WTC11 (cell line): Measurements from ENCODE around the gene ARHGAP18. TPM values are rescaled to one million over a fixed set of nuclear protein-coding genes. Genes with fewer than 3 reads are reported as not detected.

Experiments used
- ATAC-seq: fragments of 200-7000 bp; cut with Tn5 transposase; 2 replicates; pipeline ENCODE4 v1.10.0; 2021; ENCODE audit warnings: mild to moderate bottlenecking, moderate library complexity
- CTCF ChIA-PET: fragments of 300-600 bp; sonication (Branson Sonifier 250); formaldehyde crosslinking; loops from one replicate; lab custom pipeline; 2021; ENCODE audit warnings: antibody characterized with exemption; lab: Charles Lee
- POLR2A ChIA-PET: fragments of 350-600 bp; sonication (Branson Sonifier 250); formaldehyde crosslinking; loops from one replicate; lab custom pipeline; 2021; ENCODE audit warnings: antibody characterized with exemption; lab: Charles Lee
- DNase-seq: peaks from one replicate; pipeline ENCODE4 v3.0.0; 2021; ENCODE audit warnings: low spot score
- H3K27ac Mint-ChIP-seq: 2 replicates; pipeline ENCODE4 v1.8.0; 2021; ENCODE audit warnings: mixed read lengths
- H3K27me3 Mint-ChIP-seq: 2 replicates; pipeline ENCODE4 v1.8.0; 2021; ENCODE audit warnings: low read depth, mild to moderate bottlenecking, moderate library complexity, mixed read lengths
- H3K36me3 Mint-ChIP-seq: 2 replicates; pipeline ENCODE4 v1.8.0; 2021; ENCODE audit warnings: mixed read lengths
- H3K4me1 Mint-ChIP-seq: 2 replicates; pipeline ENCODE4 v1.8.0; 2022; ENCODE audit warnings: mixed read lengths
- H3K4me3 Mint-ChIP-seq: 2 replicates; pipeline ENCODE4 v1.8.0; 2021; ENCODE audit warnings: mild to moderate bottlenecking, moderate library complexity, mixed read lengths
- H3K9me3 Mint-ChIP-seq: 2 replicates; pipeline ENCODE4 v1.8.0; 2021; ENCODE audit warnings: mixed read lengths
- AR ChIP-seq: fragments of 250-450 bp; sonication (Bioruptor Pico); IDR thresholded peaks from 2 replicates; pipeline ENCODE4 v1.9.0; 2021; ENCODE audit warnings: mild to moderate bottlenecking
- ATF6 ChIP-seq: sonication (generic); formaldehyde crosslinking; IDR thresholded peaks from 2 replicates; pipeline ENCODE4 v1.8.1; 2023; ENCODE audit warnings: mild to moderate bottlenecking, missing genetic modification reagents
- CREB1 ChIP-seq: sonication (generic); formaldehyde crosslinking; IDR thresholded peaks from 2 replicates; pipeline ENCODE4 v1.8.0; 2023; ENCODE audit warnings: mild to moderate bottlenecking, missing genetic modification reagents
- CREM ChIP-seq: sonication (generic); formaldehyde crosslinking; IDR thresholded peaks from 2 replicates; pipeline ENCODE4 v1.8.1; 2022; ENCODE audit warnings: mild to moderate bottlenecking, missing genetic modification reagents, moderate library complexity
- ERG ChIP-seq: fragments of 250-450 bp; sonication (Bioruptor Pico); IDR thresholded peaks from 2 replicates; pipeline ENCODE4 v1.8.0; 2021; ENCODE audit warnings: mild to moderate bottlenecking
- ESRRA ChIP-seq: sonication (generic); formaldehyde crosslinking; IDR thresholded peaks from 2 replicates; pipeline ENCODE4 v1.8.1; 2022; ENCODE audit warnings: mild to moderate bottlenecking, missing genetic modification reagents, borderline replicate concordance
- ETV6 ChIP-seq: sonication (generic); formaldehyde crosslinking; IDR thresholded peaks from 2 replicates; pipeline ENCODE4 v1.8.1; 2022; ENCODE audit warnings: mild to moderate bottlenecking, missing genetic modification reagents
- FOXJ3 ChIP-seq: sonication (generic); formaldehyde crosslinking; IDR thresholded peaks from 2 replicates; pipeline ENCODE4 v1.9.0; 2021; ENCODE audit warnings: missing genetic modification reagents, mild to moderate bottlenecking, borderline replicate concordance
- FOXP1 ChIP-seq: sonication (generic); formaldehyde crosslinking; IDR thresholded peaks from 2 replicates; pipeline ENCODE4 v1.8.0; 2022; ENCODE audit warnings: missing genetic modification reagents, mild to moderate bottlenecking, moderate library complexity, borderline replicate concordance
- KAT7 ChIP-seq: sonication (generic); formaldehyde crosslinking; IDR thresholded peaks from 2 replicates; pipeline ENCODE4 v1.8.1; 2023; ENCODE audit warnings: missing genetic modification reagents, mild to moderate bottlenecking, borderline replicate concordance
- NFATC4 ChIP-seq: fragments of 250-450 bp; sonication (Bioruptor Pico); IDR thresholded peaks from 2 replicates; pipeline ENCODE4 v1.9.0; 2021; ENCODE audit warnings: mild to moderate bottlenecking
- NR1H2 ChIP-seq: sonication (generic); formaldehyde crosslinking; IDR thresholded peaks from 2 replicates; pipeline ENCODE4 v1.9.0; 2021; ENCODE audit warnings: mild to moderate bottlenecking, moderate library complexity, missing genetic modification reagents
- PRDM15 ChIP-seq: sonication (generic); formaldehyde crosslinking; IDR thresholded peaks from 2 replicates; pipeline ENCODE4 v1.8.0; 2022; ENCODE audit warnings: missing genetic modification reagents
- RORB ChIP-seq: fragments of 250-450 bp; sonication (Bioruptor Pico); IDR thresholded peaks from 2 replicates; pipeline ENCODE4 v1.9.0; 2021; ENCODE audit warnings: mild to moderate bottlenecking
- SMAD3 ChIP-seq: sonication (generic); formaldehyde crosslinking; IDR thresholded peaks from 2 replicates; pipeline ENCODE4 v1.8.0; 2022; ENCODE audit warnings: missing genetic modification reagents, mild to moderate bottlenecking, borderline replicate concordance
- TEAD4 ChIP-seq: sonication (generic); formaldehyde crosslinking; IDR thresholded peaks from 2 replicates; pipeline ENCODE4 v1.8.0; 2022; ENCODE audit warnings: mild to moderate bottlenecking, missing genetic modification reagents
- ZNF138 ChIP-seq: sonication (generic); formaldehyde crosslinking; conservative IDR thresholded peaks from 2 replicates; pipeline ENCODE4 v1.8.1; 2022; ENCODE audit warnings: mild to moderate bottlenecking, moderate library complexity, missing genetic modification reagents
- total RNA-seq: library from RNA; stranded (reverse); gene quantifications from 3 replicates; pipeline ENCODE4 v1.2.3, GENCODE V29; 2021
- TF ChIP-seq, protein P1 (sequence below): sonication (generic); formaldehyde crosslinking; IDR thresholded peaks from 2 replicates; pipeline ENCODE4 v1.8.1; 2023; ENCODE audit warnings: mild to moderate bottlenecking, moderate library complexity, missing genetic modification reagents
- TF ChIP-seq, protein P2 (sequence below): sonication (generic); formaldehyde crosslinking; IDR thresholded peaks from 2 replicates; pipeline ENCODE4 v1.8.1; 2022; ENCODE audit warnings: missing genetic modification reagents, borderline replicate concordance

Gene ARHGAP18
- total RNA-seq, 1 experiment from 2014 or later, result 4.6 TPM

DNA sequence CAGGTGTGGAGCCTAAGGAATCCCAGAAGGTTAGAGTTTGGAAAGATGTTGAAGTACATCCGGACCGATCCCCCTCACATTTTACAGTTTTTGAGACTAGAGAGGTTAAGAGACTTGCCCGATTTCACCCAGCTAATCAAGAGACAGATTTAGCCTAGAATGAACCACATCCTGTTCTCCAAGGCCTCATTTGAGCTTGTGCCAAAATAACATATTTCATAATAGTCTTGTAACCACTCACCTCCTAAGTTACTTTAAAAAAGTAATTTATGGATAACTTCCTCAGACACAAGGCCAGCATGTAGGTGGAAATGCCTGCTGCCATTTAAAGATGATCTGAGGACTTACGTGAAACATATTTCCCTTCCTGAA, 39.8 kb upstream of the ARHGAP18 start:
- H3K4me1 Mint-ChIP-seq, result peaks cover 6% of the 10 kb centered on the region
- no peaks in the 10 kb centered on the region for H3K9me3 Mint-ChIP-seq
- ATAC-seq (no peak), DNase-seq (no peak)
- CTCF ChIA-PET, result interaction anchor here (1.0 kb wide), 1 partner anchor 271 kb away, joined by 3 read pairs; no protein-coding TSS in a partner anchor
- H3K4me3 Mint-ChIP-seq, result no peak overlapping the region
- no peak overlapping the region for H3K27ac Mint-ChIP-seq
- TF ChIP-seq KAT7 (CRISPR knock-in tag) (no peak), SMAD3 (CRISPR knock-in tag) (no peak), CREB1 (CRISPR knock-in tag) (no peak), ERG (CRISPR knock-in tag) (no peak), NFATC4 (CRISPR knock-in tag) (no peak), CREM (CRISPR knock-in tag) (no peak), PRDM15 (no peak), FOXJ3 (CRISPR knock-in tag) (no peak), ESRRA (CRISPR knock-in tag) (no peak), ATF6 (CRISPR knock-in tag) (no peak), ZNF138 (no peak), FOXP1 (no peak), NR1H2 (CRISPR knock-in tag) (no peak), RORB (CRISPR knock-in tag) (no peak), TEAD4 (no peak), ETV6 (CRISPR knock-in tag) (no peak), AR (no peak)
- TF ChIP-seq, protein P1, sequence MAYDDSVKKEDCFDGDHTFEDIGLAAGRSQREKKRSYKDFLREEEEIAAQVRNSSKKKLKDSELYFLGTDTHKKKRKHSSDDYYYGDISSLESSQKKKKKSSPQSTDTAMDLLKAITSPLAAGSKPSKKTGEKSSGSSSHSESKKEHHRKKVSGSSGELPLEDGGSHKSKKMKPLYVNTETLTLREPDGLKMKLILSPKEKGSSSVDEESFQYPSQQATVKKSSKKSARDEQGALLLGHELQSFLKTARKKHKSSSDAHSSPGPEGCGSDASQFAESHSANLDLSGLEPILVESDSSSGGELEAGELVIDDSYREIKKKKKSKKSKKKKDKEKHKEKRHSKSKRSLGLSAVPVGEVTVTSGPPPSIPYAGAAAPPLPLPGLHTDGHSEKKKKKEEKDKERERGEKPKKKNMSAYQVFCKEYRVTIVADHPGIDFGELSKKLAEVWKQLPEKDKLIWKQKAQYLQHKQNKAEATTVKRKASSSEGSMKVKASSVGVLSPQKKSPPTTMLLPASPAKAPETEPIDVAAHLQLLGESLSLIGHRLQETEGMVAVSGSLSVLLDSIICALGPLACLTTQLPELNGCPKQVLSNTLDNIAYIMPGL (CRISPR knock-in tag), result no peak
- TF ChIP-seq, protein P2, sequence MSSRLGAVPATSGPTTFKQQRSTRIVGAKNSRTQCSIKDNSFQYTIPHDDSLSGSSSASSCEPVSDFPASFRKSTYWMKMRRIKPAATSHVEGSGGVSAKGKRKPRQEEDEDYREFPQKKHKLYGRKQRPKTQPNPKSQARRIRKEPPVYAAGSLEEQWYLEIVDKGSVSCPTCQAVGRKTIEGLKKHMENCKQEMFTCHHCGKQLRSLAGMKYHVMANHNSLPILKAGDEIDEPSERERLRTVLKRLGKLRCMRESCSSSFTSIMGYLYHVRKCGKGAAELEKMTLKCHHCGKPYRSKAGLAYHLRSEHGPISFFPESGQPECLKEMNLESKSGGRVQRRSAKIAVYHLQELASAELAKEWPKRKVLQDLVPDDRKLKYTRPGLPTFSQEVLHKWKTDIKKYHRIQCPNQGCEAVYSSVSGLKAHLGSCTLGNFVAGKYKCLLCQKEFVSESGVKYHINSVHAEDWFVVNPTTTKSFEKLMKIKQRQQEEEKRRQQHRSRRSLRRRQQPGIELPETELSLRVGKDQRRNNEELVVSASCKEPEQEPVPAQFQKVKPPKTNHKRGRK (CRISPR knock-in tag), result no peak
- no peaks in the 10 kb centered on the region for H3K36me3 Mint-ChIP-seq
- H3K27me3 Mint-ChIP-seq, result no peaks in the 10 kb centered on the region
- POLR2A ChIA-PET, result no interaction called here
